ENCODE data around the gene PHYKPL.

GRCh38 chr5:178191661-178192060, 40.9 kb downstream of the PHYKPL start:
- TF ChIP-seq TAF1 (IDR thresholded peaks at IDR 0.05; ENCODE audit: borderline replicate concordance, insufficient read depth, low read length) = no peak
- TF ChIP-seq SIN3A (IDR thresholded peaks at IDR 0.05; ENCODE audit: borderline replicate concordance, insufficient read depth, low read length) = no peak
- no peak for TF ChIP-seq REST (IDR thresholded peaks at IDR 0.05; ENCODE audit: insufficient read depth in 1 of 2, low read depth in 2 of 2, low read length in 2 of 2)

Data from PFSK-1 (cell line).